Neuronal stem cell (in vitro differentiated cells): ENCODE data around the gene FOXF1.

Experiments
- DNase-seq: peaks from one replicate; pipeline ENCODE4 v3.0.0-alpha.2; 2013; ENCODE audit warnings: low spot score
- H2AFZ ChIP-seq: one replicate; pipeline ENCODE4 v1.6.1; 2013; ENCODE audit warnings: mild to moderate bottlenecking, low read length, inconsistent platforms
- H2AK5ac ChIP-seq: 2 replicates; pipeline ENCODE4 v1.6.1; 2013; ENCODE audit warnings: low read depth, mild to moderate bottlenecking, inconsistent platforms, low read length, moderate library complexity, mixed read lengths
- H2BK120ac ChIP-seq: 2 replicates; pipeline ENCODE4 v1.6.1; 2013; ENCODE audit warnings: low read depth, mild to moderate bottlenecking, inconsistent platforms, low read length, moderate library complexity, mixed read lengths
- H2BK12ac ChIP-seq: one replicate; pipeline ENCODE4 v1.6.1; 2013; ENCODE audit warnings: low read length, inconsistent platforms
- H2BK15ac ChIP-seq: 2 replicates; pipeline ENCODE4 v1.6.1; 2013; ENCODE audit warnings: mild to moderate bottlenecking, low read length, inconsistent platforms, mixed read lengths
- H2BK5ac ChIP-seq: one replicate; pipeline ENCODE4 v1.6.1; 2013; ENCODE audit warnings: inconsistent platforms, mild to moderate bottlenecking, low read length, moderate library complexity
- H3K14ac ChIP-seq: one replicate; pipeline ENCODE4 v1.6.1; 2013; ENCODE audit warnings: low read length, inconsistent platforms
- H3K18ac ChIP-seq: 2 replicates; pipeline ENCODE4 v1.6.1; 2013; ENCODE audit warnings: low read length, inconsistent platforms
- H3K23ac ChIP-seq: 2 replicates; pipeline ENCODE4 v1.6.1; 2013; ENCODE audit warnings: low read depth, mild to moderate bottlenecking, mixed read lengths, low read length, inconsistent platforms; ENCODE audit not compliant: poor library complexity
- H3K27ac ChIP-seq: replicated peaks from 3 replicates; pipeline ENCODE4 v1.5.1; 2013; ENCODE audit warnings: low read length, inconsistent platforms
- H3K27me3 ChIP-seq, 3 experiments: 2 replicates each; pipeline ENCODE4 v1.6.1; 2013; ENCODE audit warnings: low read length in 3 of 3, mild to moderate bottlenecking in 2 of 3, inconsistent platforms in 1 of 3, low read depth in 1 of 3, mixed read lengths in 1 of 3, moderate library complexity in 1 of 3; ENCODE audit not compliant: control insufficient read depth in 3 of 3, insufficient read depth in 3 of 3
- H3K36me3 ChIP-seq, 2 donors: replicated peaks in 1 of 2; 2 replicates each; pipeline ENCODE4 v1.6.1; 2013; ENCODE audit warnings: low read length in 2 of 2; ENCODE audit not compliant: control insufficient read depth in 2 of 2, insufficient read depth in 2 of 2
- H3K4ac ChIP-seq: 2 replicates; pipeline ENCODE4 v1.6.1; 2013; ENCODE audit warnings: inconsistent platforms, mild to moderate bottlenecking, low read length, moderate library complexity
- H3K4me1 ChIP-seq, 2 donors: 1 replicate in 1 of 2; 2 replicates in 1 of 2; pipeline ENCODE4 v1.6.1; 2013; ENCODE audit warnings: low read length in 2 of 2, low read depth in 1 of 2; ENCODE audit not compliant: control insufficient read depth in 2 of 2, insufficient read depth in 1 of 2
- H3K4me2 ChIP-seq: one replicate; pipeline ENCODE4 v1.6.1; 2013; ENCODE audit warnings: mild to moderate bottlenecking, low read length, inconsistent platforms; ENCODE audit not compliant: insufficient read depth, poor library complexity, severe bottlenecking
- H3K4me3 ChIP-seq, 2 donors: 2 replicates each; pipeline ENCODE4 v1.5.1; 2013; ENCODE audit warnings: low read length in 2 of 2, mild to moderate bottlenecking in 2 of 2, inconsistent platforms in 1 of 2, moderate library complexity in 1 of 2
- H3K79me1 ChIP-seq: one replicate; pipeline ENCODE4 v1.6.1; 2013; ENCODE audit warnings: low read depth, mild to moderate bottlenecking, inconsistent platforms, low read length, moderate library complexity
- H3K9ac ChIP-seq: one replicate; pipeline ENCODE4 v1.6.1; 2013; ENCODE audit warnings: mild to moderate bottlenecking, low read depth, low read length, inconsistent platforms; ENCODE audit not compliant: poor library complexity
- H3K9me3 ChIP-seq, 2 donors: replicated peaks in 1 of 2; 2 replicates each; pipeline versions ENCODE3 to v1.6.1; 2013; ENCODE audit warnings: low read length in 2 of 2, mild to moderate bottlenecking in 2 of 2, inconsistent platforms in 1 of 2, low read depth in 1 of 2, mixed read lengths in 1 of 2, moderate library complexity in 1 of 2; ENCODE audit not compliant: control insufficient read depth in 2 of 2, insufficient read depth in 1 of 2
- H4K8ac ChIP-seq: one replicate; pipeline ENCODE4 v1.6.1; 2013; ENCODE audit warnings: low read depth, mild to moderate bottlenecking, inconsistent platforms, low read length, moderate library complexity
- H4K91ac ChIP-seq: one replicate; pipeline ENCODE4 v1.6.1; 2013; ENCODE audit warnings: low read length, low read depth, mild to moderate bottlenecking, inconsistent platforms; ENCODE audit not compliant: poor library complexity
- WGBS, 2 donors: extraction: QIAGEN DNeasy Blood & Tissue Kit; methylation state at CpG; one replicate each; pipeline ENCODE4 v1.1.7; 2013; ENCODE audit warnings: missing lambda C conversion rate in 2 of 2, mixed read lengths in 1 of 2; ENCODE audit not compliant: insufficient read length in 2 of 2, insufficient replicate concordance in 1 of 2; ENCODE audit errors: extremely low coverage in 2 of 2; 5-methylcytosine and 5-hydroxymethylcytosine counted together

Gene FOXF1

GRCh38 chr16:86494565-86495356 is 15.6 kb upstream of the FOXF1 start:
- no peak overlapping the region for H4K8ac ChIP-seq
- no peak for DNase-seq
- H2BK12ac ChIP-seq: no peak overlapping the region
- H3K23ac ChIP-seq: peak overlapping the region; percentile 60
- H3K4ac ChIP-seq: no peak overlapping the region
- no peaks in the 10 kb centered on the region for H3K36me3 ChIP-seq
- no peak overlapping the region for H3K9ac ChIP-seq
- no CpG with 5 or more reads among the region's 54 CpGs for WGBS, 2 donors
- peak overlapping the region; percentile 25 for H2AK5ac ChIP-seq
- no peak overlapping the region for H2AFZ ChIP-seq
- H3K18ac ChIP-seq: no peak overlapping the region
- no peak overlapping the region for H3K4me2 ChIP-seq
- no peak overlapping the region for H4K91ac ChIP-seq
- peaks cover 0 to 6% of the 10 kb centered on the region in 2 donors for H3K9me3 ChIP-seq
- H3K4me3 ChIP-seq: no peak overlapping the region
- H3K27ac ChIP-seq: no peak overlapping the region
- no peak overlapping the region for H2BK15ac ChIP-seq
- no peak overlapping the region for H2BK120ac ChIP-seq
- peak overlapping the region; percentile 54 for H2BK5ac ChIP-seq
- peaks cover 54 to 97% (median 93%) of the 10 kb centered on the region in 3 experiments for H3K27me3 ChIP-seq
- H3K4me1 ChIP-seq: no peaks in the 10 kb centered on the region
- H3K14ac ChIP-seq: no peak overlapping the region
- no peaks in the 10 kb centered on the region for H3K79me1 ChIP-seq

GRCh38 chr16:86495357-86495701 is 15.0 kb upstream of the FOXF1 start:
- Histone ChIP-seq H3K36me3 (no peaks in the 10 kb centered on the region), H3K4ac (no peak overlapping the region), H3K14ac (no peak overlapping the region), H2BK15ac (no peak overlapping the region), H3K23ac (no peak overlapping the region), H3K9ac (no peak overlapping the region), H3K4me2 (no peak overlapping the region), H3K4me1 (no peaks in the 10 kb centered on the region), H3K4me3 (no peak overlapping the region), H2BK5ac (no peak overlapping the region), H3K27me3 (peaks cover 59 to 97% (median 97%) of the 10 kb centered on the region in 3 experiments), H3K9me3 (peaks cover 0 to 6% of the 10 kb centered on the region in 2 donors), H2BK12ac (no peak overlapping the region), H3K18ac (no peak overlapping the region), H2AFZ (no peak overlapping the region), H3K27ac (no peak overlapping the region), H4K8ac (no peak overlapping the region), H2AK5ac (no peak overlapping the region), H2BK120ac (no peak overlapping the region), H3K79me1 (no peaks in the 10 kb centered on the region), H4K91ac (no peak overlapping the region)
- no peak for DNase-seq
- WGBS, 2 donors: no CpG with 5 or more reads among the region's 10 CpGs

DNA sequence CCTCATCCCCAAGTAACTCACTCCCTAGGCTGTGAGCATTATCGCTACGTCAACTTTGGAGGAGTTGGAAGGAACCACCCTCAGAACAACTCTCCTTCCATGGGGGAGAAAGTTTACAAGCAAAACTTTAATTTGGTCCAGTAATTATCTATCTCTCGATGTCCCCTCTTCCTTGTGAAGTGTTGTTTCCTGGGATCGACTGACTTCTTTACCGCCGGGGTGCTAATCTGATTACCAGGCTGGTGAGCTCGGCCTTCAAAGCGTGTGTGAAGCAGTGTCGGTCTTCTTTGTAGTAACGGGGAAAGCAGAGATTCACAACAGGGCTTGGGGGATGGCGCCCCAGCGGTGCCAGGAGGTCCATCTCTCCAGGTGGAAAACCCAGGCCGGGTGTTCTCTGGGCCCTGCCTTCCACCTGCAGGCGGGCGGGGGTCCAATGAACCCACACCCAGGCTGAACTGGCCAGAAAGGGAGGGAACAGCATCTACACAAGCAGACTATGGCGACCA is 14.5 kb upstream of the FOXF1 start:
- no peaks in the 10 kb centered on the region for H3K4me1 ChIP-seq
- peaks cover 64 to 98% (median 97%) of the 10 kb centered on the region in 3 experiments for H3K27me3 ChIP-seq
- H3K9ac ChIP-seq: no peak overlapping the region
- H3K79me1 ChIP-seq: no peaks in the 10 kb centered on the region
- no peak overlapping the region for H2BK5ac ChIP-seq
- H3K9me3 ChIP-seq: peaks cover 0 to 6% of the 10 kb centered on the region in 2 donors
- no peak overlapping the region for H3K23ac ChIP-seq
- H3K36me3 ChIP-seq: no peaks in the 10 kb centered on the region
- no peak overlapping the region for H3K4me2 ChIP-seq
- H3K4ac ChIP-seq: no peak overlapping the region
- H3K27ac ChIP-seq: no peak overlapping the region
- no peak overlapping the region for H2AFZ ChIP-seq
- no peak overlapping the region for H4K91ac ChIP-seq
- H3K14ac ChIP-seq: no peak overlapping the region
- no peak overlapping the region for H4K8ac ChIP-seq
- no peak overlapping the region for H3K4me3 ChIP-seq
- WGBS, 2 donors: no CpG with 5 or more reads among the region's 16 CpGs
- no peak for DNase-seq
- peak overlapping the region; percentile 69 for H2BK15ac ChIP-seq
- H3K18ac ChIP-seq: no peak overlapping the region
- H2BK12ac ChIP-seq: no peak overlapping the region
- no peak overlapping the region for H2AK5ac ChIP-seq
- peak overlapping the region; percentile 17 for H2BK120ac ChIP-seq

GRCh38 chr16:86496262-86496928 is 13.9 kb upstream of the FOXF1 start:
- Histone ChIP-seq H4K8ac (no peak overlapping the region), H2BK12ac (peak overlapping the region; percentile 16), H2AK5ac (peak overlapping the region; percentile 81), H3K4me3 (no peak overlapping the region), H2BK120ac (peak overlapping the region; percentile 17), H3K9ac (no peak overlapping the region), H3K4me2 (no peak overlapping the region), H3K23ac (peak overlapping the region; percentile 76), H3K4ac (peak overlapping the region; percentile 54), H3K27ac (no peak overlapping the region), H3K27me3 (peaks cover 70 to 98% (median 97%) of the 10 kb centered on the region in 3 experiments), H3K4me1 (no peaks in the 10 kb centered on the region), H3K79me1 (no peaks in the 10 kb centered on the region), H3K14ac (peak overlapping the region; percentile 77), H3K9me3 (peaks cover 0 to 6% of the 10 kb centered on the region in 2 donors), H3K18ac (peak overlapping the region; percentile 75), H2BK5ac (no peak overlapping the region), H2BK15ac (peak overlapping the region; percentile 69), H2AFZ (no peak overlapping the region), H3K36me3 (no peaks in the 10 kb centered on the region), H4K91ac (no peak overlapping the region)
- no peak for DNase-seq
- no CpG with 5 or more reads among the region's 34 CpGs for WGBS, 2 donors
